Kidney epithelial cell (primary cell): ENCODE measurements around the gene CCL4. TPM values are rescaled to one million over a fixed set of nuclear protein-coding genes. Genes with fewer than 3 reads are reported as not detected.

Experiments
- DNase-seq: peaks from one replicate; pipeline ENCODE4 v3.0.0-alpha.2; 2010; ENCODE audit warnings: low read depth
- H3K27me3 ChIP-seq: 2 replicates; pipeline ENCODE4 v1.6.0; 2011; ENCODE audit warnings: low read length; ENCODE audit not compliant: control insufficient read depth, insufficient read depth
- H3K36me3 ChIP-seq: 2 replicates; pipeline ENCODE4 v1.5.1; 2011; ENCODE audit warnings: low read length; ENCODE audit not compliant: control insufficient read depth, insufficient read depth
- H3K4me3 ChIP-seq: 2 replicates; pipeline ENCODE4 v1.5.1; 2011; ENCODE audit warnings: low read depth, mild to moderate bottlenecking, control low read depth, low read length
- total RNA-seq: library from RNA; depleted of rRNA; stranded (reverse); fragments of >200 nt; gene quantifications from 2 replicates; pipeline ENCODE4 v1.2.3, GENCODE V29; 2015
- TF ChIP-seq, protein P1 (sequence below): IDR thresholded peaks from 2 replicates; pipeline ENCODE4 v1.5.1; 2011; ENCODE audit warnings: mild to moderate bottlenecking, moderate library complexity, low read length, control low read depth, inconsistent platforms; ENCODE audit not compliant: insufficient read depth, poor library complexity, severe bottlenecking

The CCL4 gene
- total RNA-seq, 1 donor from 2014 or later: not detected

DNA sequence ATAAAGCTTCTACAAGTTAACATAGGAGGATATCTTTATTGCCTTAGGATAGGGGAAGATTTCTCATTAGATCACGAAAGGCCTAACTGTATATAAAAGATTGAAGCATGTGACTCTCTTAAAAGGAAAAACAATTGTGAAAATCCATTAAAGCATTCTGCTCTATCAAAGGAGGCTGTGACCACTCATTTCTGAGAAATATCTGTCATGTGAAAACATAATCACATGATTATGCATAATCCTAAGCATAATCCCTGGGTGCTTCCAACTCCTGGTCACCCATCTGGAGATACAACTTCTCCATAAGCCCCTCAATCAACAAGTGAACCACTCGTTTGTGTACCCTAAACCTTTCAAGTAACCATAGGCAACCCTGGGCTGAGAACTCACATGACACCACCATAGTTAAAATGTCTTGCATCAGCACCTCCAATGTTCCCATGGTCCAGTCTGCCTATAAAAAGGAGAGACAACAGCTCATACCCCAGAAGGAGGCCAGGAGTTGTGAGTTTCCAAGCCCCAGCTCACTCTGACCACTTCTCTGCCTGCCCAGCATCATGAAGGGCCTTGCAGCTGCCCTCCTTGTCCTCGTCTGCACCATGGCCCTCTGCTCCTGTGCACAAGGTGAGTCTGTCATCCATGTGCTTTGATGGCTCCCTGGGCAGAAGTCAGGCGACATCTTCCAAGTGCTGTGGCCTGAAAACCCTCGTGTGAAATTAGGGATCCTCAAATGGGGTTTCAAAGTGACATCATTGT lies 39.7 kb upstream of the CCL4 start, which contains the start of gene CCL18:
Gene CCL18, plus strand, starts transcription at position 487 of the 756 bp plus-strand sequence. Its CDS starts 71 bp downstream, at position 558.
- no peaks in the 10 kb centered on the region for H3K36me3 ChIP-seq
- no peaks in the 10 kb centered on the region for H3K27me3 ChIP-seq
- no peak for DNase-seq
- no peak within 1 kb of the TSS for H3K4me3 ChIP-seq
- TF ChIP-seq, protein P1, sequence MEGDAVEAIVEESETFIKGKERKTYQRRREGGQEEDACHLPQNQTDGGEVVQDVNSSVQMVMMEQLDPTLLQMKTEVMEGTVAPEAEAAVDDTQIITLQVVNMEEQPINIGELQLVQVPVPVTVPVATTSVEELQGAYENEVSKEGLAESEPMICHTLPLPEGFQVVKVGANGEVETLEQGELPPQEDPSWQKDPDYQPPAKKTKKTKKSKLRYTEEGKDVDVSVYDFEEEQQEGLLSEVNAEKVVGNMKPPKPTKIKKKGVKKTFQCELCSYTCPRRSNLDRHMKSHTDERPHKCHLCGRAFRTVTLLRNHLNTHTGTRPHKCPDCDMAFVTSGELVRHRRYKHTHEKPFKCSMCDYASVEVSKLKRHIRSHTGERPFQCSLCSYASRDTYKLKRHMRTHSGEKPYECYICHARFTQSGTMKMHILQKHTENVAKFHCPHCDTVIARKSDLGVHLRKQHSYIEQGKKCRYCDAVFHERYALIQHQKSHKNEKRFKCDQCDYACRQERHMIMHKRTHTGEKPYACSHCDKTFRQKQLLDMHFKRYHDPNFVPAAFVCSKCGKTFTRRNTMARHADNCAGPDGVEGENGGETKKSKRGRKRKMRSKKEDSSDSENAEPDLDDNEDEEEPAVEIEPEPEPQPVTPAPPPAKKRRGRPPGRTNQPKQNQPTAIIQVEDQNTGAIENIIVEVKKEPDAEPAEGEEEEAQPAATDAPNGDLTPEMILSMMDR: no peak

DNA sequence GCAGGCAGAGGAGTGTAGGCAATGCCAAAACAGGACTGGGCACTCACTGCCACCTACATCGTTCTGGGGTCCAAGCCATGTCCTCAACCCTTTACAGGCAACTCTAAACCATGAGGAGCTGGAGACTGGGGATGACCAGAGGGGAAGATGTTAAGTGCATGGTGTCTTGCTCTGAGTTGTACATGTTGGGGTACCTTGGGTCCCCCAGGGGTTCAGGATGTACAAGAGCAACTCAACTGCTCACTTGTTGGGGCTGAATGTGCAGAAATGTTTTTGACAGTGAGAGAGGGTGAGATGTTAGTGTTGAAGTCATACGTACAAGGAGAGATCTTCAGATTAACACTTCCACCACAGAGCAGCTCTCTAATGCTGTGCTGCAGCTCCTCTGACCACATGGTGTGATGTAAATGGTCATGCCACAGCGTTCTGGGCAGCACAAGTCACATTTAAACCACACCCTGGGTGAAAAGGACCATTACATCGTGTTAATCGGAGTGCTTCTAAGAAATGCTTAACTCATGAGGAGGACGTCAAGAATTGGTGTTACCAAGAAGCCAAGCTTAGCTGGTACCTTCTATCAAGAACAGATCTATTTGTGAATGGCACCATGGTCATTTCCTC lies 37.2 kb upstream of the CCL4 start:
- no peak overlapping the region for H3K4me3 ChIP-seq
- TF ChIP-seq, protein P1: no peak
- H3K27me3 ChIP-seq: no peaks in the 10 kb centered on the region
- no peaks in the 10 kb centered on the region for H3K36me3 ChIP-seq
- no peak for DNase-seq

DNA sequence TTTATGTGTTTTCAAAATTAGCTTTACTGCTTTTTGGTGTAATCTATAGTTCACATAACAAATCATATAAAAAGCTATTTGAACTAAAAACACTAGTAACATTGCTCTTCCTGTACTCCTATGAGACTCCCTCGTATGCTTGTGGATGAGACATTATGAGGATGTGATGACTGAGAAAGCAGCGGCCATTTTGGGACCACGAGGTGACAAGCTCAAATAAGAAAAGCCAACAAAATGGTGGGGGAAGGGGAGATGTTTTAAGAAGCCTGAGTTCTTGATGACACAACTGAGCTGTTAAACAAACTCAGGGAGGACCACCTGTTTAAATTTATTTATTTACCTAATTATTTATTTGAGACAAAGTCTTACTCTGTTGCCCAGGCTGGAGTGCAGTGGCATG lies 35.1 kb upstream of the CCL4 start:
- Histone ChIP-seq H3K36me3 (no peaks in the 10 kb centered on the region), H3K27me3 (no peaks in the 10 kb centered on the region), H3K4me3 (no peak overlapping the region)
- DNase-seq: no peak
- TF ChIP-seq, protein P1: no peak

DNA sequence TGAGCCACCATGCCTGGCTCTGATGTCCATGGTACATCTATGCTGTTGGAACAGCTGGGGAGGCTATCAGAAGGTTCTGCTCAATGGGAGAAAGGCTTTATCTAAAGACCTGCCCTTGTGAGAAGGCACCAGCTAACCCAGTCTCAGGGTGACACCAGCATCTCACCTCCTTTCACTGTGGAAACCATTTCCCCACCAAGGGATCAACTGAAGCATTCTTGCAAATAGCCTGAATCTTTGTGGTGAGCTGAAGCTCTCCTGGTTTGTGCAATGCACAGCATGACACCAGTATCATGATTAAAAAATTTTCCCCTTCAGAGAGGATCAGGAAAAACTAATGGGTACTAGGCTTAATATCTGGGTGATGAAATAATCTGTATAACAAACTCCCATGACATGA lies 34.5 kb upstream of the CCL4 start:
- TF ChIP-seq, protein P1: no peak
- no peak for DNase-seq
- Histone ChIP-seq H3K4me3 (no peak overlapping the region), H3K27me3 (no peaks in the 10 kb centered on the region), H3K36me3 (no peaks in the 10 kb centered on the region)

DNA sequence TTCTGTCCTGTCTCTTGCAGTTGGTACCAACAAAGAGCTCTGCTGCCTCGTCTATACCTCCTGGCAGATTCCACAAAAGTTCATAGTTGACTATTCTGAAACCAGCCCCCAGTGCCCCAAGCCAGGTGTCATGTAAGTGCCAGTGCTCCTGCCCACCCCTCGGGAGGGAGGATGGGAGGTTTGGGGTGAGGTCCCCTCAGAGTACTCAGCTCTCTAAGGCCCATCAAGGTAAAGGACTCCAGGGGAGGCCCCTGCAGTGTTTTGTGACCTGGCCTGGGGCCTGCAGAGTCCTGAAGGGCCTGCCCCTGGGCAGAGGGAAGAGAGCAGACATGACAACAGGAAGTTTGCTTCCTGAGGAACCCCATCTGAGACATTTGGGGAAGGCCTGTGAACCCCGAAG lies 33.2 kb upstream of the CCL4 start:
- TF ChIP-seq, protein P1: no peak
- no peak overlapping the region for H3K4me3 ChIP-seq
- no peaks in the 10 kb centered on the region for H3K36me3 ChIP-seq
- DNase-seq: no peak
- H3K27me3 ChIP-seq: no peaks in the 10 kb centered on the region
